Loucy (cell line): Measurements from ENCODE around the gene TOP1.

Source experiments
- H2AFZ ChIP-seq: fragments of 200-600 bp; sonication (generic); 2 replicates; pipeline ENCODE4 v1.6.0; 2016; ENCODE audit warnings: antibody characterized with exemption, mild to moderate bottlenecking, low read length, moderate library complexity
- H3F3A ChIP-seq: fragments of 200-600 bp; 2 replicates; pipeline ENCODE4 v1.6.0; 2016; ENCODE audit warnings: antibody characterized with exemption, low read depth, mild to moderate bottlenecking
- H3K27me3 ChIP-seq: fragments of 200-600 bp; sonication (generic); 2 replicates; pipeline ENCODE4 v1.6.1; 2014; ENCODE audit warnings: low read length, mild to moderate bottlenecking; ENCODE audit not compliant: insufficient read depth, poor library complexity, severe bottlenecking
- H3K36me3 ChIP-seq: fragments of 200-600 bp; sonication (generic); 2 replicates; pipeline ENCODE4 v1.6.1; 2016; ENCODE audit warnings: low read length; ENCODE audit not compliant: insufficient read depth
- H3K4me1 ChIP-seq: fragments of 200-600 bp; sonication (generic); 2 replicates; pipeline ENCODE4 v1.5.1; 2014; ENCODE audit warnings: low read length, mild to moderate bottlenecking; ENCODE audit not compliant: insufficient read depth, poor library complexity, severe bottlenecking
- H3K4me2 ChIP-seq: fragments of 200-600 bp; sonication (generic); 2 replicates; pipeline ENCODE4 v1.6.0; 2014; ENCODE audit warnings: antibody characterized with exemption, low read length, low read depth, mild to moderate bottlenecking; ENCODE audit not compliant: poor library complexity, severe bottlenecking
- H3K4me3 ChIP-seq: fragments of 200-600 bp; sonication (generic); 2 replicates; pipeline ENCODE4 v1.5.1; 2014; ENCODE audit warnings: low read length, mild to moderate bottlenecking, mixed read lengths; ENCODE audit not compliant: poor library complexity, severe bottlenecking
- H3K79me2 ChIP-seq: fragments of 200-600 bp; sonication (generic); 2 replicates; pipeline ENCODE4 v1.6.1; 2014; ENCODE audit warnings: low read length; ENCODE audit not compliant: insufficient read depth
- H3K9ac ChIP-seq: fragments of 200-600 bp; sonication (generic); 2 replicates; pipeline ENCODE4 v1.6.0; 2014; ENCODE audit warnings: mild to moderate bottlenecking, low read depth, low read length, moderate library complexity; ENCODE audit not compliant: poor library complexity, severe bottlenecking
- H3K9me2 ChIP-seq: fragments of 200-600 bp; sonication (generic); replicated peaks from 2 replicates; pipeline ENCODE4 v1.6.1; 2016; ENCODE audit warnings: low read depth, low read length, mixed read lengths
- H3K9me3 ChIP-seq: fragments of 200-600 bp; sonication (generic); 2 replicates; pipeline ENCODE4 v1.6.1; 2014; ENCODE audit warnings: mild to moderate bottlenecking, antibody characterized with exemption, low read length, low read depth; ENCODE audit not compliant: insufficient read depth
- H4K20me1 ChIP-seq: fragments of 200-600 bp; sonication (generic); 2 replicates; pipeline ENCODE4 v1.6.0; 2014; ENCODE audit warnings: antibody characterized with exemption, low read length, mild to moderate bottlenecking; ENCODE audit not compliant: insufficient read depth, poor library complexity, severe bottlenecking
- CTCF ChIP-seq: fragments of 200-600 bp; sonication (generic); conservative IDR thresholded peaks from 2 replicates; pipeline ENCODE4 v1.5.1; 2014; ENCODE audit warnings: mild to moderate bottlenecking, antibody characterized with exemption, low read length
- EZH2phosphoT487 ChIP-seq: fragments of 200-600 bp; IDR thresholded peaks from 2 replicates; pipeline ENCODE4 v1.6.1; 2018; ENCODE audit warnings: antibody characterized with exemption, mild to moderate bottlenecking, moderate library complexity, borderline replicate concordance

TOP1 gene

GRCh38 chr20:41031243-41031619, 2.6 kb downstream of the TOP1 start:
- H3F3A ChIP-seq: no peaks in the 10 kb centered on the region
- H2AFZ ChIP-seq: no peak overlapping the region
- H3K4me2 ChIP-seq: peak overlapping the region; percentile 94
- peaks cover 71% of the 10 kb centered on the region for H3K4me1 ChIP-seq
- H3K79me2 ChIP-seq: peaks cover 76% of the 10 kb centered on the region
- H3K9ac ChIP-seq: peak overlapping the region; percentile 93
- TF ChIP-seq EZH2phosphoT487 (no peak), CTCF (no peak)
- H3K4me3 ChIP-seq: peak overlapping the region; percentile 87
- H3K36me3 ChIP-seq: 0 out of 2 replicates have a peak, but pooled peaks cover 3% of the 10 kb centered on the region
- peaks cover 9% of the 10 kb centered on the region for H3K27me3 ChIP-seq
- no peaks in the 10 kb centered on the region for H3K9me3 ChIP-seq
- peaks cover 69% of the 10 kb centered on the region for H4K20me1 ChIP-seq
- H3K9me2 ChIP-seq: no peaks in the 10 kb centered on the region

- H3K9ac ChIP-seq: peak overlapping the region; percentile 93
Observed at GRCh38 chr20:41032271-41032670, 3.6 kb downstream of the TOP1 start.

GRCh38 chr20:41034239-41034638, 5.6 kb downstream of the TOP1 start:
- Histone ChIP-seq H3K4me2 (peak overlapping the region; percentile 94), H3K4me1 (peaks cover 83% of the 10 kb centered on the region)

More at GRCh38 chr20:41032271-41032670, 3.6 kb downstream of the TOP1 start:
- no peaks in the 10 kb centered on the region for H3F3A ChIP-seq
- no peaks in the 10 kb centered on the region for H3K9me2 ChIP-seq
- H3K9me3 ChIP-seq: no peaks in the 10 kb centered on the region
- peak overlapping the region; percentile 94 for H3K4me2 ChIP-seq
- peaks cover 78% of the 10 kb centered on the region for H4K20me1 ChIP-seq
- H3K36me3 ChIP-seq: 0 out of 2 replicates have a peak, but pooled peaks cover 3% of the 10 kb centered on the region
- H3K27me3 ChIP-seq: peaks cover 9% of the 10 kb centered on the region
- no peak overlapping the region for H2AFZ ChIP-seq
- TF ChIP-seq CTCF (no peak), EZH2phosphoT487 (no peak)
- peak overlapping the region; percentile 87 for H3K4me3 ChIP-seq
- peaks cover 86% of the 10 kb centered on the region for H3K79me2 ChIP-seq
- H3K4me1 ChIP-seq: peaks cover 73% of the 10 kb centered on the region

More at GRCh38 chr20:41034239-41034638, 5.6 kb downstream of the TOP1 start:
- peaks cover 93% of the 10 kb centered on the region for H4K20me1 ChIP-seq
- no peak for TF ChIP-seq CTCF
- no peak for TF ChIP-seq EZH2phosphoT487
- H3K9me3 ChIP-seq: no peaks in the 10 kb centered on the region
- no peaks in the 10 kb centered on the region for H3F3A ChIP-seq
- no peak overlapping the region for H2AFZ ChIP-seq
- no peaks in the 10 kb centered on the region for H3K9me2 ChIP-seq
- peaks cover 99% of the 10 kb centered on the region for H3K79me2 ChIP-seq
- 0 out of 2 replicates have a peak, but pooled peaks cover 3% of the 10 kb centered on the region for H3K36me3 ChIP-seq
- H3K9ac ChIP-seq: no peak overlapping the region
- peaks cover 4% of the 10 kb centered on the region for H3K27me3 ChIP-seq
- peak overlapping the region; percentile 87 for H3K4me3 ChIP-seq
